Measurements from ENCODE around the gene PFDN1.

Gene PFDN1

DNA sequence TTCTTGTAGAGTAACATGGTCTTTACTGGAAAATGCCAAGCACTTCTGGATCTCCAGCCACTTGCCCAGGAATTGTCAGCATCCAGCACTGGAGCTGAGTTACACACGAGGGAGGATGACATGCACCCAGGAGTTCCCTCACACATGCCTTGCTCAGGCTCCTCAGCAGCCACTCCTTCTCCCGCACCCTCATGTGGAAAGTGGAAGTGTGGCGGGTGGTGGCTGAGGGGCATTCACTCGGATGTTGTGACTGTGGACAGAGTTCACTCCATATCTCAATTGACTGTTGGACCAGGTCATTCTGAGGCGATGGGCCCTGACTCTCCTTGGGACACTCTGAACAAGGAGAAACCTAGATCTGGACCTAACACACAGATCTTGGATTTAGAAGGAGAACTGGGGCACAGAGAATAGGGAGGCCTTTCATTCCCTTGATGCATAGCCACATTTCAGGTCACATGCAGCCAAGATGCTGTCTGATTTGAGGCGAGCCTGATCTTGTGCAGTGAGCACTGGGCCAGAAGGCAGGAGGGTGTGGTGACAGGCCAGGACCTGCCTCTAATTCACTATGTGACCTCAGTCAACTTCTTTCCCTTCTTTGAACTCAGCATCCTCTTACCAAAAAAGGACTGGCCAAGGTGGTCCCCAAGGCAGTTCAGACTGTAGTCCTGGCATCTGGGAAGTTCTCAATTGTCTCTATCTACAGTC lies 65.9 kb downstream of the PFDN1 start:
- TF ChIP-seq, protein P1, sequence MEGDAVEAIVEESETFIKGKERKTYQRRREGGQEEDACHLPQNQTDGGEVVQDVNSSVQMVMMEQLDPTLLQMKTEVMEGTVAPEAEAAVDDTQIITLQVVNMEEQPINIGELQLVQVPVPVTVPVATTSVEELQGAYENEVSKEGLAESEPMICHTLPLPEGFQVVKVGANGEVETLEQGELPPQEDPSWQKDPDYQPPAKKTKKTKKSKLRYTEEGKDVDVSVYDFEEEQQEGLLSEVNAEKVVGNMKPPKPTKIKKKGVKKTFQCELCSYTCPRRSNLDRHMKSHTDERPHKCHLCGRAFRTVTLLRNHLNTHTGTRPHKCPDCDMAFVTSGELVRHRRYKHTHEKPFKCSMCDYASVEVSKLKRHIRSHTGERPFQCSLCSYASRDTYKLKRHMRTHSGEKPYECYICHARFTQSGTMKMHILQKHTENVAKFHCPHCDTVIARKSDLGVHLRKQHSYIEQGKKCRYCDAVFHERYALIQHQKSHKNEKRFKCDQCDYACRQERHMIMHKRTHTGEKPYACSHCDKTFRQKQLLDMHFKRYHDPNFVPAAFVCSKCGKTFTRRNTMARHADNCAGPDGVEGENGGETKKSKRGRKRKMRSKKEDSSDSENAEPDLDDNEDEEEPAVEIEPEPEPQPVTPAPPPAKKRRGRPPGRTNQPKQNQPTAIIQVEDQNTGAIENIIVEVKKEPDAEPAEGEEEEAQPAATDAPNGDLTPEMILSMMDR (IDR thresholded peaks at IDR 0.05; ENCODE audit: insufficient read depth, low read depth, low read length, missing control alignments), result no peak
- no peak overlapping the region for H3K4me3 ChIP-seq (ENCODE audit: low read length)
- peak; percentile 89 for DNase-seq (ENCODE audit: low read depth)

DNA sequence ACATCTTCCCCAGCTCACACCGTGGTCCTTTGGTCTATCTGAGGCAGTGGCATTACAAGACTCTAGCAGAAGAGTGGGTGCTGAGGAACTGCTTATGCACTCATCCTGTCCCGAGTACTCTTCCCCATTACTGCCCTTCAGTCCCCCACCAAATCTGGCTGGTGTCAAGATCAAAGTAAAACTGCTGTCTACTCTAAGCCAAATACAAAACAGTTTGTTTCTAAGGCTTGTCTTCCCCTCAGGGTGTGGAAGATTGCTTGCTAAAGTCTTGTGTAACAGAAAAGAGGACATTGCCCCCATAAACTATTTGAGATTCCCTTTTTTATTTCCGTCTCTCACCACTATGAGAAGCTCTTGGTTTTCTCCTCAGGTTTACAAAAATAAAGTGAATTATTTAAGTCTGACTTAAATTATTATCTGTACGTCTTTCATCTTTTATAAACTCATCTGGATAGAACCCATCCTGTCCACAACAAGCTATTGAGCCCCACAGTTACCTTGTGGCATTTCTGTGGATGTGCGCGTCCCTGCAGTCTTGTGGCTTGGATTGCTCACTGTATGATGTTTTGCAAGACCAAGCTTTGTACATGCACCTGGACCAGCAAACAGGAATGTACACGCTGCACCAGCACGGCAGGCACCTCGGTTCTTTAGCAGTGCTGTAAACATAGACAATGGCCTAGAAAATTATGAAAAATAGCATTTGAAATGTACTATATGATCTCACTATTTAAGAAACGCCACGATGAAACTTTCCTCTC lies 66.9 kb downstream of the PFDN1 start:
- H3K4me3 ChIP-seq (ENCODE audit: low read length), result no peak overlapping the region
- peak; percentile 87 for DNase-seq (ENCODE audit: low read depth)
- TF ChIP-seq, protein P1 (IDR thresholded peaks at IDR 0.05; ENCODE audit: insufficient read depth, low read depth, low read length, missing control alignments), result no peak

DNA sequence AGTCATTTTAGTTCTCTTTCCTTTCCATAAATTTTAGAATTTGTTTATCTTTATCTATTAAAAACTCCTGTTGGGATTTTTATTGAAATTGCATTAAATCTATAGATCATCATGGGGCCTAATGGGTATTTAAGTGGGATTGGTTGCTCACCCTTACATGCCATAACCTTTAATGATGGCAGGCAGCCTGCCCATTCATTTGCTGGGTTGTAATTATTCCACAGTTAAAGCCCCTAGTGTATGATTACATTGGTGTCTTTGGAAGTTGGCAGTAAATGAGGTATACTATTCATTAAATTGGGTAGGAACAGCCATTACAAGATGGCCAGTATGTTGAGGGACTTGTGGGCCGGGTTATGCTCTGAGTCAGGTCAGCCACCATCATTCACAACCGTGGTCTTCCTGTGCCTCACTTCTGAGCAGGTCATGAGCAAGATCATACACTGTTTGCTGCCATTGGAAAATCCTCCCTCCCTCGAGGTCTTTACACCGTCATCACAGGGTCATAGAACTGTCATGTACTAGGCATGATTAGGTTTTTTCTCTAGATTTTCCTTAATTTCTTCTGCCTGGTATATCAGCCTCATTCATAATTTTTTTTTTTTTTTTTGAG lies 68.4 kb downstream of the PFDN1 start:
- no peak for DNase-seq (ENCODE audit: low read depth)
- TF ChIP-seq, protein P1 (IDR thresholded peaks at IDR 0.05; ENCODE audit: insufficient read depth, low read depth, low read length, missing control alignments), result no peak
- no peak overlapping the region for H3K4me3 ChIP-seq (ENCODE audit: low read length)

DNA sequence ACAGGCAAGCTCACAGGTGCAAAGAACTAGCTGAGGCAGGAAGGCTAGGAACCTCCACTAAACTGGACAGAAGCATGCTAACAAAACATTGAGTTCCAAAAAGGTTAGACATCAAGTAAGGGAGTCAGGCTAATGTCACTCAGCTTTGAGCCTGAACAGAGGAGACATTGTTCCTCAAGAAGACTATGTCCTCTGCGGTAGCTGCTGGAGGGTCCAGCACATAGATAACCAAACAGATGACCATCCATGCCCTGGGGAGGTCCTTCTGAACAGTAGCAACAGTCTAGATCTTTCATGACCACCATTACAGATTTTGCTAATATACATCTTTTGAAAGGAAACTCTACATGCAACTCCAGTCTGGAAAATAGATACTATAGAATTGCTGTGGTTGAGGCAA lies 70.2 kb downstream of the PFDN1 start:
- TF ChIP-seq, protein P1 (IDR thresholded peaks at IDR 0.05; ENCODE audit: insufficient read depth, low read depth, low read length, missing control alignments), result no peak
- H3K4me3 ChIP-seq (ENCODE audit: low read length), result no peak overlapping the region
- no peak for DNase-seq (ENCODE audit: low read depth)

DNA sequence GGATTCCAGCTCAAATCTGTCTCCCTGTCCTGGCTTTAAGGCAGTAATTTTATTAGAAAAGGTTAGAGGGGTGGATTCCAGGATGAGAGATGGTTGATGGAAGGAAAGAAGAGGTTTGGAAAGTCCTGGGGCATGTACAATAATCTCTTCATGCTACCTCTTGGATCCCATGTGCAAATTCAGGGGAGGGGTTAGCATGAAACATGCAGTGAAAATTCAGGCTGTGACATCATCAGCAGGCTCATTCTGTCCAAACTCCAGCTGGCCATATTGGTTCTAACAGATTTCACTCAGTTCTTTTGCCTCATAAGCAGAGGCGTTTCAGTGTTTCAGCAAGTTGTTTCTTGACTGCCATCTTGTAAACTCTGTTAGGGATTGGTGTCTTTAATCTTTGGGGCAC lies 72.5 kb downstream of the PFDN1 start:
- DNase-seq (ENCODE audit: low read depth), result no peak
- H3K4me3 ChIP-seq (ENCODE audit: low read length), result no peak overlapping the region
- TF ChIP-seq, protein P1 (IDR thresholded peaks at IDR 0.05; ENCODE audit: insufficient read depth, low read depth, low read length, missing control alignments), result no peak

DNA sequence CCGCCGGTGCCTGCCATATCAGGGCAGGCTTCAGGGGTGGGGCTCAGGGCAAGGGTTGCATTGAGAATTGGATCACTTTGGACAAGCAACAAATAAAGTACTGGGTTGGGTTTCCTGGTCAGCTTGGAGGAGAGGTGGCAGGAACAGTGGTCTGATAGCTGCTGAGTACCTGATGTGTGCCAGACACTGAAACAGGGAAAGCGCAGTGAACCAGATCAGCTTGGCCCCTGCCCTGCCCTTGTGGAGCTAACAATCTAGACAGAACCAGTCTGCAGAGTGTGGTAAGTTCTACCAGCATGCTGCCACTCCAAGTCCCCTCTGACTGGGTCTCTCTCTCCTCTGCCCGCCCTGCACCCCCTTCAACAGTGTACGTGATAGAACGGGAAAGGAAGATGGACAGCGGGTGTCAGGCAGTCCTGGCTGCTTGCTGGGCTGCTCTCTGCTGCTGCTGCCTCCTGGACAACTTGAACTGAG lies 74.5 kb downstream of the PFDN1 start:
- TF ChIP-seq, protein P1 (IDR thresholded peaks at IDR 0.05; ENCODE audit: insufficient read depth, low read depth, low read length, missing control alignments), result no peak
- DNase-seq (ENCODE audit: low read depth), result no peak

More for the DNA sequence above, 74.5 kb downstream of the PFDN1 start:
- H3K4me3 ChIP-seq (ENCODE audit: low read length), result no peak overlapping the region
